ENCODE measurements around the gene AGBL1. TPM values are rescaled to one million over a fixed set of nuclear protein-coding genes. Genes with fewer than 3 reads are reported as not detected.

The AGBL1 gene
- total RNA-seq, 1 donor = not detected

DNA sequence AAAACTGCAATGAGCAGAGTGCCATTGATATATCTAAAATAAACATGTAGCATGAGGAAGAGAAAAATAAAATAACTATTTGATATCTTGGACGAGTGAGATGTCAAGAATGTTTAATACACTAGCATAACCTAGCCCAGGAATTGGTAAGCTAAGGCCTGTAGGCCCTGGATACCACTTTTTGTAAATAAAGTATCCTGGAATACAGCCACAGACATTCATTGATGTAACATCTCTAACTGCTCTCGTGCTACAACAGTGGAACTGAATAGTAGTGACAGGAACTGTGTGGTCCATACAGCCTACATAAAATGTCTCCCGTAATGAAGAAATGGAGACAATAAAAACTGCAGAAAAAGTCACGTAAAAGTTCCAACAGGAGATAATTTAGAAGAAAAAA is 869.0 kb downstream of the AGBL1 start:
- TF ChIP-seq, protein P1, sequence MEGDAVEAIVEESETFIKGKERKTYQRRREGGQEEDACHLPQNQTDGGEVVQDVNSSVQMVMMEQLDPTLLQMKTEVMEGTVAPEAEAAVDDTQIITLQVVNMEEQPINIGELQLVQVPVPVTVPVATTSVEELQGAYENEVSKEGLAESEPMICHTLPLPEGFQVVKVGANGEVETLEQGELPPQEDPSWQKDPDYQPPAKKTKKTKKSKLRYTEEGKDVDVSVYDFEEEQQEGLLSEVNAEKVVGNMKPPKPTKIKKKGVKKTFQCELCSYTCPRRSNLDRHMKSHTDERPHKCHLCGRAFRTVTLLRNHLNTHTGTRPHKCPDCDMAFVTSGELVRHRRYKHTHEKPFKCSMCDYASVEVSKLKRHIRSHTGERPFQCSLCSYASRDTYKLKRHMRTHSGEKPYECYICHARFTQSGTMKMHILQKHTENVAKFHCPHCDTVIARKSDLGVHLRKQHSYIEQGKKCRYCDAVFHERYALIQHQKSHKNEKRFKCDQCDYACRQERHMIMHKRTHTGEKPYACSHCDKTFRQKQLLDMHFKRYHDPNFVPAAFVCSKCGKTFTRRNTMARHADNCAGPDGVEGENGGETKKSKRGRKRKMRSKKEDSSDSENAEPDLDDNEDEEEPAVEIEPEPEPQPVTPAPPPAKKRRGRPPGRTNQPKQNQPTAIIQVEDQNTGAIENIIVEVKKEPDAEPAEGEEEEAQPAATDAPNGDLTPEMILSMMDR (IDR thresholded peaks at IDR 0.05; ENCODE audit: insufficient read depth, low read depth, low read length) = no peak
- H3K4me3 ChIP-seq (ENCODE audit: low read depth, low read length) = no peak overlapping the region
- DNase-seq (ENCODE audit: low read depth) = no peak

DNA sequence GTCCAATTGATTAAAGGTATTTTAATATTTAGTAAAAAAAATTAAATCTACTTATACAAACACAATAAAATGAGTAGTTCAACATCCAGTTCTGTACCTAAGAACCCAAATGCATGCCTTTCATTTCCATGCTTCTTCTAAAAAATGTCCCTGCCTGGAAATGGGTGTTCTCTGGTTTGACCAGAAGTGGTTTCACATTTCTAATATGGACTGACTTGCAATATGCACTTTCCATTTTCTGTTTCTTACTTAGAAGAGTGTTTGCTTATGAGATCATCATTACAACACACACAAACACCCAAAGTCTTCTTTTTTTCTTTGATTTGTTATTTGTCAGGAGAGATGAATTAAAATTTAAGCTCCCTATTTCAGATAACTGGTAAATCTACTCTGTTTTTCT is 879.6 kb downstream of the AGBL1 start:
- H3K4me3 ChIP-seq (ENCODE audit: low read depth, low read length) = no peak overlapping the region
- no peak for DNase-seq (ENCODE audit: low read depth)
- TF ChIP-seq, protein P1 (IDR thresholded peaks at IDR 0.05; ENCODE audit: insufficient read depth, low read depth, low read length) = no peak

- no peak overlapping the region for H3K4me3 ChIP-seq (ENCODE audit: low read depth, low read length)
- TF ChIP-seq, protein P1 (IDR thresholded peaks at IDR 0.05; ENCODE audit: insufficient read depth, low read depth, low read length) = no peak
- DNase-seq (ENCODE audit: low read depth) = no peak
These were observed 882.0 kb downstream of the AGBL1 start for GRCh38 chr15:86961669-86962068.

- TF ChIP-seq, protein P1 (IDR thresholded peaks at IDR 0.05; ENCODE audit: insufficient read depth, low read depth, low read length) = no peak
- H3K4me3 ChIP-seq (ENCODE audit: low read depth, low read length) = no peak overlapping the region
- DNase-seq (ENCODE audit: low read depth) = no peak
These were observed 884.6 kb downstream of the AGBL1 start for GRCh38 chr15:86964271-86964670.

DNA sequence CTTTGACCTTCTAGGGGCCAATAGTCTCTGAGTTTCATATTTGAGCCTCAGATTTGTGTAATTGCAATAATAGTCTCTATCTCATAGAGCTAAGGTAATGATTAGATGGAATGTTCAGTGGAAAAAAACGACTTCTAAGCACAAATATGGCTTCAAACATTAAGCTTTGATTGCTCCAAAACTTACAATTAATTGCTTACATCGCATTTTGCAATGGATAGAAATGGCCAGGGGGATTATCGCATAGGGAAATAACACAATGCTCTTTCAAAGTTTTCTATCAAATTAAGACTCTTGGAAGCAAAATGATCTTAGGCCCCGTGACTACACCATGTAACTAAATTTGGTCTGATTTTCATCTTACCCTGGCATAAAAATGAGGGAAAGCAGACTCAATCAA is 888.6 kb downstream of the AGBL1 start:
- TF ChIP-seq, protein P1 (IDR thresholded peaks at IDR 0.05; ENCODE audit: insufficient read depth, low read depth, low read length) = no peak
- DNase-seq (ENCODE audit: low read depth) = no peak
- H3K4me3 ChIP-seq (ENCODE audit: low read depth, low read length) = no peak overlapping the region

DNA sequence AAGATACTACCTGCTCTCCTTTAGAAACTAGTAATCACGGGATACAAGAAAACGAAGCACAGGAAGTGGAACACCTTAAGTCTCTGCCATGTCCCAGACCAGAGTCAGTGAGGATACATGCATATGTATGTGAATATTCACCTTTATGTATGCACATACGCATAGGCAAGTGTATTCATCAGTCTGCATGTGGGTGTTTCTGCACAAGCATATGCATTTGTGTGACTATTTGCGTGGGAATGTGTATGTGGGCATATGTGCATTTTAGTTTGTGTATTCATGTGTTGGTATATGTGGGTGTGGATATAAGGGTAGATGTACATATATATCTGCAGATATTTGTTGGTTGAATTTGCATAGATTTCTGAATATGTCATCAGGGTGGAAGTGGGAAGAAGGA is 889.7 kb downstream of the AGBL1 start:
- no peak for DNase-seq (ENCODE audit: low read depth)
- TF ChIP-seq, protein P1 (IDR thresholded peaks at IDR 0.05; ENCODE audit: insufficient read depth, low read depth, low read length) = no peak
- H3K4me3 ChIP-seq (ENCODE audit: low read depth, low read length) = no peak overlapping the region

DNA sequence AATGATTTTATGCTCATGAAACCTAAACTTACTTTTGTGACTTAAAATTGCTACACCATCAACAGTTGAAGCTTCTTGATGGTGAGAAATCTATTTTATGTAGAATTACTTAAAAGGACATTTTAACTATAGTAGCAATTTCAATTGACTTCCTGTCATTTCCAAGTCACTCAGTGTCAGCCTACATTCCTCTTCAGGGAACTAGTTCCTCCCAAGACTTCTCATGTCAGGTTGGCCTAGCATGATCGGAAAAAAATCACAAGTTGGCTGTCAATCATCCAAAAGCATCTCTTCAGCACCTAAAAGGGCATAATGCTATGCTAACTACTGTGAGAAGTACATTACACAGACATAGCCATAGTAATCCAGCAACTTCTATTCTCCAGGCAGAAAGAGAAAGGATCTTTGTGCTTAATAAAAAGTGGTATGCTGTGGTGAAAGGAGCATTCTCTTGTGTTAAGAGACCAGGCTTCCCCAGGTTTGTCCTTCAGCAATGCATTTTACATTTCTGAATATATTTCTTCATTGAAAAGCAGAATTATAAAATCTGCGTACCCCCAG is 893.7 kb downstream of the AGBL1 start:
- no peak for DNase-seq (ENCODE audit: low read depth)
- H3K4me3 ChIP-seq (ENCODE audit: low read depth, low read length) = no peak overlapping the region
- TF ChIP-seq, protein P1 (IDR thresholded peaks at IDR 0.05; ENCODE audit: insufficient read depth, low read depth, low read length) = no peak
